Ureter (tissue), 1 donor: Measurements from ENCODE around the gene PON1. TPM values are rescaled to one million over a fixed set of nuclear protein-coding genes. Genes with fewer than 3 reads are reported as not detected.

Experiments
- DNase-seq: peaks from one replicate; pipeline ENCODE4 v3.0.0-alpha.2; 2020; ENCODE audit warnings: low spot score
- total RNA-seq: library from RNA; stranded (reverse); gene quantifications from one replicate; pipeline ENCODE4 v1.2.4, GENCODE V29; 2023
- donor health status: DM: yes; HTN: yes; CAD: no.

The PON1 gene
- total RNA-seq: not detected

DNA sequence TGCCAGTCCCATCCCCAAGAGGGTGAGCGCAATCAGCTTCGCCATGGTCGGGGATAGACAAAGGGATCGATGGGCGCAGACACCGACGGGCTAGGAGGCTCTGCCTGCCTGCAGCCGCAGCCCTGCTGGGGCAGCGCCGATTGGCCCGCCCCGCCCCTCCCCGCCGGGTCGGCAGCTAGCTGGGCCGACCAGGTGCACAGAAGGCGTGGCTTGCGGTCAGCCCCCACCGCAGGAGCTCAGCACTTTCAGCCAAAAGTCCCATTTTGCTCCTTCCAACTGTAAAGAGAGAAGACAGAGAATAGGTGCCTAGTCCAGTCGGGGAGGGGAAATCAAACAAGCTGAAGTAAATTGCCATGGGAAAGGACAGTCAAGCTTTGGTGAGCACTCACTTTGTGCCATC is at the start of gene PON1:
TSS of gene PON1 (minus strand) at position 102 of the 400 bp plus-strand sequence. CDS start at position 45, 57 bp downstream.
- no peak for DNase-seq

DNA sequence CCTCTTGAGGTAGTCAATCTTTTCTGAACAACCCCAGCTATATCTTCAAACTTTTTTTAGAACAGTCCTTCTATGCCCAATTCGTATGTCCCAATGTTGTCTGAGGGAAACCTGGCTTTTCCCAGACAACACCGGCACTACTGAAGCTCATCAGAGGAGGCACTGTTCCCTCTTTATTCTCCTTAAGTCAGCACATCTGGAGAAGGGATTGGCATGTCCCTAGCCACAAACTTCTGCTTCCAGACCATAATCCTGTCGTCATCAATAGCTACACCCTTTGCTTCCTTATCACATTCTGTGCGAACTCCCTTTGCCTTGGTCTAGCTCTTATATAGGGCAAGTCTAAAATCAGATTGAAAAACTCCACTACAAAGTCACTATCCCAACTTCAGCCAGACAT is 49.0 kb upstream of the PON1 start:
- DNase-seq: no peak

- no peak for DNase-seq
Measured at GRCh38 chr7:95368235-95368634, 43.9 kb upstream of the PON1 start.

DNA sequence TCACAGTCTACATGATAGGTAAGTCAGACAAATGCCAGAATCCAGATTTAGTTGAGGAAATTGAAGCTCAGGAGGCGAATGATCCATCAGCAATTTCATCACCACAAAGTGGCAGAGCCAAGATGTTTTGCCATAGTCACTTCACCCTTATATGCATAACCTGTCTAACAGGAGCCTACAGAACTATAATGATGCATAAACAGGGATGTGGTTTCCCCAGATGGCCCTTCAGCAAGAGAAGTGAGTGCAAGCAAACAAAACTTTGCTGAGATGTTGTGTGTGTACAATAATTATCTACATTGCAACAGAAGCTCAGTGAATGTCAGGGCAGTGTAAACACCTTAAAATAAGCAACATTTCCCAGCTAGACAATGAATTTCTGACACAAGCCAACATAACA is 43.3 kb upstream of the PON1 start:
- no peak for DNase-seq

GRCh38 chr7:95365151-95365550 is 40.8 kb upstream of the PON1 start:
- DNase-seq: no peak

GRCh38 chr7:95357623-95358022 is 33.3 kb upstream of the PON1 start:
- no peak for DNase-seq

DNA sequence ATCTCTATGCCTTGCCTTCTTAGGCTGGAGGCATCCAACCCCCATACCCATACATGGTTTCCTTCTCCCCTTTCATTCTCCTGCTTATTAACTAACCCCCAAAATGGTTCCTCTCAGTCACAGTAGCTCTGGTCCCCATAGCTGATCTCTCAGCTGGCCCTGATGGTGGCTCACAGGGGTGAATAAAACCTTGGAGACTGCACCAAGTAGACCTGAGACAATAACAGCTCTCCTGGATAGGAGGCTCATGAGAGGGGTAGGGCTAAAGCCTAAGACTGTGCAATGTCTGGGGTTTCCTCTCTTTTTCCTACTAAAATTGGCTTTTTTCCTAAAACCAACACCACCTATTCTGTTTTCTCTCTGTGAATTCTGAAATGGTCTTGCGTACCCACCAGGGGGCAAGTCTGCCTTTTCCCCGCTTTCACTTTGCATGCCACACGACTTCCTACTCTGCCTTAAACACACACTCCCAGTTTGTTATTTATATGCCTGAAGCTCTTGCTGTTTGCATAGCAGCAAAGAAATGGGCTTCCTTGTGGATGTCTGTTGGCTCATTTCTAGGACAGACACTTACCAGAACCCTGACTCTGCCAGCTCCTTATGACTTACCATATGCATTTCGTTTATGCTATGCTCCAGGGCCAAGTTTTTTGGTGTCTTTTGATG is 18.4 kb upstream of the PON1 start:
- no peak for DNase-seq

DNA sequence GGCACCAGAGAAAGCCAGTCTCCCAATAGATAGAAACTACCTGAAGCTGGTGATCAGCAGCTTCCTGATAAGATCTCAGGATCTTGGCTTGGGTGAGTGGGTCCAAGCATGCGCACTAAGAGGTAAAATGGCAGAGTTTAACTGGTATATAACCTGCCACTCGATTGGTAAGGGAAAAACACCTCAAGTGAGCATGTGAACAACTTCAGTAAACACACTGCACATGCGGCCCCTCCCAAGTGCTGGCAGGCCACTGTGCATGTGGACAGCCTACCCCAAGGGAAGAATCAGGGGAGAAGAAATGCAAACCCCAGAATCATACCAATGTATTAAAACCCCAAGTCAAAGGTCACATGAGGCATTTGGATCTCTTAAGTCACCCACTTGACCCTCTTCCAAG is 17.7 kb upstream of the PON1 start:
- no peak for DNase-seq

GRCh38 chr7:95340491-95340890 is 16.2 kb upstream of the PON1 start:
- no peak for DNase-seq

DNA sequence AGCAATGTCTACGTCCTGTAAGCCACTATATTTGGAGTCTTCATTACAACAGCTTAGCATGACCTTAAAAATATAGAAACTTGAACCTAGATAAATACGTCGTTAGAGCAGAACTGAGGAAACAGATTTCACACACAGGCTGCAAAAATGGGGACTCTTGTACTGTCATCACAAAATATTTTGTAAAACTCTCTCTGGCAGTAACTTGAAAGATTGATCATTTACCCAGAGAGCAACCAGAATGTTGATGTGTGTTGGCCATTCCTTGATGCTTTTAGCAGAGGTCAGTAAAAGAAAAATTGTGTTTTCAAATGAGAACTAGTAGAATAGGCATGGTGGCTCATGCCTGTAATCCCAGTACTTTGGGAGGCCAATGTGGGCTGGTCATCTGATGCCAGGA is 14.5 kb upstream of the PON1 start:
- DNase-seq: no peak

DNA sequence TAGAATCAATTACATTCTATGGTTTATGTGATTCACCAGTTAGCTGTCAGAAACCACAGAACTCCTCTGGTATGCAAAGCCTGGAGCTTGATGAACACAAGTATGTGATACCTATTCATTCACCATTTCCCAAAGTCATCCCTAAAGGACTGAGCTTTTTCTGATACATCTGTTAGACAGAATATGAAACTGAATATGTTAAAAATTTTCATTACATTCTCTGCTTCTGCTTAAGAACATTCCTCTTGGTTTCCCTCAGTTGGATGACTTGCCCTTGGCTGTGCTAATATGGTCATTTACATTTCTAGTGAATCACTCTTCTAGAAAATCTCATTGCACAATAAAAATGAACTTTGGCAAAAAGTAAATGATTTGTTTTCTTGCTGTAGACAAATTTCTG is 10.8 kb upstream of the PON1 start:
- DNase-seq: no peak

GRCh38 chr7:95334447-95334846 is 10.1 kb upstream of the PON1 start:
- no peak for DNase-seq

GRCh38 chr7:95330961-95331337 is 6.6 kb upstream of the PON1 start:
- no peak for DNase-seq

DNA sequence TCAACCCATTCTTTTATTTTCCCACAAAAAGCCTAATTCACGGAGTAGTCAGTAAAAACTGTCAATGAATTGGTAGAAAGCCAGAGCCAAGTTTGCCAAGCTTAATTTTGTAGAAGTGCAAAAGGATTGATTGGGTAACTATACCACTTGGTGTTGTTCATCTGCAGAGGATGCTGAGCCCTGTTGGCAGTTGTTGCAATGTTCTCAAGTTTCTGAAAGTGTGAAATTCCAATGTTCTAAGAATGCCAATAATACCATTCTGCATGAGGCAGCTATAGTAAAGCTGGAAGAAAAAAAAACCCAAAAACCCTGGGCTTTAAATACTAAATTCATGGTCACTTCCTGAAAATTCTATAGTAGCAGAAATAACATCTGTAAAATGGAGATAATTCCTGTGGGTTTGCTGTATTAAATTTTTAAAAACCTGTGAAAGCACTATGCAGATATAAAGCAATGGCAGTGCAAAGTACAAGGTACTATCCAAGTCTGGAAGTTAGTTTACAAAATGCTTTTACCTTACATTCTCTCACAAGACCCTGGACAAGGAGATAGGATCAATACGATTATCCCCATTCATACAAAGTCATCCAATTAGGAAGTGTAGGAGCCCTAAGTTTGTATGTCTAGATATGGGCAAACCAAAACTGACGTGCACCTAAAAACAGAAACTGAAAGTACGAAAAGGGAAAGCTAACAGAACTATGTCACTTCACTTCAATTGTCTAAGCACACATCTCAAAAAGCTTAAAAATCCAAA is 6.0 kb upstream of the PON1 start:
- no peak for DNase-seq

GRCh38 chr7:95327356-95327755 is 3.0 kb upstream of the PON1 start:
- DNase-seq: no peak

DNA sequence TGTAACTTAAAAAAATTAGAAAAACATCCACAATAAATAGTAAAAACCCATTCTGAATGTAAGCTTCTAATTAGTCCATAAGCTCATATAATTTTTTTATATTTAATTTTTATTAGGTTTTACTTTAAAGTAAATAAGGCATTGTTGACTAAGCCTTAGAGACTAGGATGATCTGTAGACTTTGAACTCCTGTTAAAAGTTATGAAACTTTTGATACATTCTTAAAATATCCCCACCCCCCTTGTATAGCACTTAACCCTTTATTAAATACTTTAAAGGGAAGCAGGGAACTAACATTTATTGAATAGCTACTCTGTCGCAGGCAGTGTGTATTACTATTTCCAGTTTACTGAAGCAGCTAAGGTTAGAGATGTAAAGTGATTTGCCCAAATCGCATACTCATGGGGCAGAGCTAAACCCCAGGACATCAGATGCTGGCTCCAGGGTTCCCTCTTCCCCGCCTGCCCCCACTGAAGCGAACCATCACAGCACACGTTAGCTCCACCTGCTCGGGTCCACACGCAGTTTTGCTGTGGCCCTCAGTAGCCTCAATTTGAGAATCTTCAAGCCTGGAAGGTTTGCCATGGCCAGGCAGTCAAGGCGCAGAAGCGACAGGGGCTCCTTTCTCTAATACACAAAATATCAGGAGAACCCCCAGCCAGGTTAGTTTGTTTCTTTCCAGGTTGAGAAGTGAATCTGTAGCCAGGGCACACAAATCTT is 762 bp downstream of the PON1 start:
- DNase-seq: no peak

- DNase-seq: no peak
Measured at GRCh38 chr7:95322854-95323253, 1.5 kb downstream of the PON1 start.

GRCh38 chr7:95322396-95322795 is 1.9 kb downstream of the PON1 start:
- no peak for DNase-seq

- no peak for DNase-seq
Measured at GRCh38 chr7:95321720-95322119, 2.6 kb downstream of the PON1 start.

- no peak for DNase-seq
Measured at GRCh38 chr7:95320651-95321050, 3.7 kb downstream of the PON1 start.

- no peak for DNase-seq
Measured at GRCh38 chr7:95319570-95319969, 4.8 kb downstream of the PON1 start.

DNA sequence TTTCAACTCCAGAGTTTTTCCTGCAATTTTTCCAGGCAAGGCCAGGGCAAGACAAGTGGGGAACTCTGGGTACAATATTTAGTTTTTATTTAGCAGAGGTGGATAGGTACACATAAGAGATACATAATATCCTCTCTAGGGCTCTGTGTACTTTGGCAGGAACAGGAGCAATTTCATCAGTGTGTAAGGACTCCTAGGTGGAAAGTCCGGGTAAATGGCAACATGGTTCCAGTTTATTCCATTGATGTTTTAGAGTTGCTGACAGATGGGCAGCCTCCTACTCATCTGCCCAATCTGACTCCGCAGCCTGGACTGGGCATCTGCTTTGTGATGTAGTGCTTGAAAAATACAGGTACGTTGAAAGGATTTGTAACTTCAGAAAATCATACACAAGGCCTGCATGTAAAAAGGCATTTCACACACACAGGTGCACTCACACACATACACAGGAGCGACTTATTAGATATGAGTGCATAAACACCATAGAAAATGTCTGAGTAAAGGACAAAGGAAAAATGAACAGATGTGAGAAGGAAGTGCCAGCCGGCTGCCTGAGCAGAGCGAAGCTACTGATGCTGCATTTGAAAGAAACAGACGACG is 5.7 kb downstream of the PON1 start:
- no peak for DNase-seq

GRCh38 chr7:95317966-95318365 is 6.4 kb downstream of the PON1 start:
- DNase-seq: no peak
